ENCODE data around the gene ZNF423. TPM values are rescaled to one million over a fixed set of nuclear protein-coding genes. Genes with fewer than 3 reads are reported as not detected.

ZNF423 gene
- total RNA-seq, 2 experiments from 2014 or later, result not detected

GRCh38 chr16:49488740-49489525 lies 367.0 kb downstream of the ZNF423 start:
- Mint-ChIP-seq H3K27ac (no peak overlapping the region), H3K27me3 (peaks cover 2% of the 10 kb centered on the region), H3K4me1 (no peaks in the 10 kb centered on the region), H3K9me3 (no peaks in the 10 kb centered on the region), H3K4me3 (no peak overlapping the region), H3K36me3 (ENCODE audit: low read depth) (no peaks in the 10 kb centered on the region)
- no peak for DNase-seq
- POLR2A ChIA-PET, result no interaction called here
- CTCF ChIA-PET, result no interaction called here

DNA sequence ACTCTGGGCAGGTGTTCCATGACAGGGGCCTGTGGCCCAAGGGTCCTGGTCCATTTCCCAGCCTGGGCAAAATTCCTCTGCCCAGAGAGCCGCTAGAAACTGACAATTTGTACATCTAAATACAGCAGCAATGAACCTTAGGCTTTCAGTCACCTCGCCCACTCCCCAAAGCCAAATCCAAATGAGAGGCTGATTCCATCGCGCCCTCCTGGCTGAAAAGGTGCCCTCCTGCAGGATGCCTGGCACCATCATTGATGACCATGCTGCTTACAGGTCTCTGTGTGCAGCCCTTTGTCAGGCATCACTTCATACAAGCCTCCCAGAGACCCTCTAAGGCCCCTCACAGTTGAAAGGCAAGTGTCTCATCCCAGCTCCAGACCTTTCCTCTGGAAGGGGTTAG lies 367.6 kb downstream of the ZNF423 start:
- Mint-ChIP-seq H3K4me1 (no peaks in the 10 kb centered on the region), H3K27ac (no peak overlapping the region), H3K36me3 (ENCODE audit: low read depth) (no peaks in the 10 kb centered on the region), H3K9me3 (no peaks in the 10 kb centered on the region), H3K27me3 (peaks cover 2% of the 10 kb centered on the region), H3K4me3 (no peak overlapping the region)
- ChIA-PET POLR2A (no interaction called here), CTCF (no interaction called here)
- no peak for DNase-seq

- CTCF ChIA-PET, result no interaction called here
- Mint-ChIP-seq H3K4me3 (no peak overlapping the region), H3K27me3 (peaks cover 2% of the 10 kb centered on the region), H3K9me3 (no peaks in the 10 kb centered on the region), H3K27ac (no peak overlapping the region), H3K4me1 (no peaks in the 10 kb centered on the region), H3K36me3 (ENCODE audit: low read depth) (no peaks in the 10 kb centered on the region)
- POLR2A ChIA-PET, result no interaction called here
- no peak for DNase-seq
Measured at GRCh38 chr16:49487746-49488145, 368.2 kb downstream of the ZNF423 start.

- Mint-ChIP-seq H3K4me3 (no peak overlapping the region), H3K4me1 (peaks cover 2% of the 10 kb centered on the region), H3K9me3 (no peaks in the 10 kb centered on the region), H3K36me3 (ENCODE audit: low read depth) (no peaks in the 10 kb centered on the region), H3K27me3 (peaks cover 5% of the 10 kb centered on the region), H3K27ac (no peak overlapping the region)
- POLR2A ChIA-PET, result no interaction called here
- CTCF ChIA-PET, result interaction anchor here (0.7 kb wide), 1 partner anchor 347 kb away, joined by 3 read pairs; no protein-coding TSS in a partner anchor
- no peak for DNase-seq
Measured at GRCh38 chr16:49486400-49486799, 369.5 kb downstream of the ZNF423 start.

DNA sequence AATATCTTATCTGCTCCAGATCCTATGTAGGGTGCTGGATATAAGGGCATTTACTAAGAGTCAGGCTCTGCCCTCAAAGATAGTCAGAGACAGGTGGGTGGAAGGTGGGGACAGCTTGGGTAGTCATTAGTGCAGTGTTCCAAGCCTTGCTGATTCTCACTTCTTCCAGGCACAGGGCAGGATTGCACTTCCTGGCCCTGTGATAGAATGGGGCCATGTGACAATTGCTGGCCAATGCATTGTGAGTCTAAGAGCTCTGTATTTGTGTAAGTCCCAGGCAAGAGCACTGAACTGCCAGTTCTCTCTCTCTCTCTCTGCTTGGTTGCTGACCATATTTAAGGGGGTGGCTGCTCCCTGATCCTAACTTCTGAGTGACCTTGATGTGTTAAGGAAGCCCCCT lies 370.2 kb downstream of the ZNF423 start:
- ChIA-PET CTCF (interaction anchor here (0.7 kb wide), 1 partner anchor 347 kb away, joined by 3 read pairs; no protein-coding TSS in a partner anchor), POLR2A (no interaction called here)
- H3K27ac Mint-ChIP-seq, result no peak overlapping the region
- H3K4me1 Mint-ChIP-seq, result peaks cover 2% of the 10 kb centered on the region
- H3K27me3 Mint-ChIP-seq, result peaks cover 11% of the 10 kb centered on the region
- no peak for DNase-seq
- no peak overlapping the region for H3K4me3 Mint-ChIP-seq
- H3K9me3 Mint-ChIP-seq, result no peaks in the 10 kb centered on the region
- no peaks in the 10 kb centered on the region for H3K36me3 Mint-ChIP-seq (ENCODE audit: low read depth)

DNA sequence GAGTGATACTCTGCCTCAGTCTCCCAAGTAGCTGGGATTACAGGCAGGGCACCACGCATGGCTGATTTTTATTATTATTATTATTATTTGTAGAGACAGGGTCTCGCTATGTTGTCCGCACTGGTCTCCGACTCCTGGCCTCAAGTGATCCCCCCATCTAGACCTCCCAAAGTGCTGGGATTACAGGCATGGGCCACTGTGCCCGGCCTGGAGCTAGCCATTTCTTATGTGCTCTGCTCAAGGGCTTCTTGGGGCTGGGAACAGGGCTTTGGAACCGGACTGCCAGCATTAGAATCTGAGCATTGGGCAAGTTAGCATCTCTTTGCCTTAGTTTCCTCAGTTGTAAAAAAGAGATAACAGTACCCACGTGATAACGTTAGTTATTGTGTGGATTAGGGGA lies 371.0 kb downstream of the ZNF423 start:
- H3K27me3 Mint-ChIP-seq, result peaks cover 11% of the 10 kb centered on the region
- H3K4me3 Mint-ChIP-seq, result no peak overlapping the region
- peaks cover 2% of the 10 kb centered on the region for H3K4me1 Mint-ChIP-seq
- H3K36me3 Mint-ChIP-seq (ENCODE audit: low read depth), result no peaks in the 10 kb centered on the region
- no peak overlapping the region for H3K27ac Mint-ChIP-seq
- ChIA-PET POLR2A (no interaction called here), CTCF (no interaction called here)
- no peaks in the 10 kb centered on the region for H3K9me3 Mint-ChIP-seq
- no peak for DNase-seq

DNA sequence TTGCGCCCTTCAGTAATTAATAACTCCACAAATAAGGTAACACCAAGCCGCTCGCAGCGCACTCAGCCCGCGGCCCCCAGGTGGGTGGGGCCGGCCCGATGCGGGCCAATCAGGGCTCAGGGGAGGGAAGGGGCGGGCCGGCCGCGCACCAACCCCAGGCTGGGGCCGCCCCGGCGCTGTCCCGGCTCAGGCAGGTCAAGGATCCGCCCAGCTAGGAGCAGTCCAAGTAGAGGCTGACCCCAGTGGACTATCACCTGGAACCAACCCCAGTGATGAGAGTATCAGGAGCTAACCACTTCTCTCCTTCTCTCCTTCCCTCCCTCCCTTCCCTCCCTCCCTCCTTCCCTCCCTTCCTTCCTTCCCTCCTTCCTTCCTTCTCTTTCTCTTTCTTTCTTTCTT lies 371.5 kb downstream of the ZNF423 start:
- CTCF ChIA-PET, result no interaction called here
- peaks cover 11% of the 10 kb centered on the region for H3K27me3 Mint-ChIP-seq
- no peak for DNase-seq
- H3K9me3 Mint-ChIP-seq, result no peaks in the 10 kb centered on the region
- no peak overlapping the region for H3K27ac Mint-ChIP-seq
- peaks cover 2% of the 10 kb centered on the region for H3K4me1 Mint-ChIP-seq
- no peak overlapping the region for H3K4me3 Mint-ChIP-seq
- H3K36me3 Mint-ChIP-seq (ENCODE audit: low read depth), result no peaks in the 10 kb centered on the region
- POLR2A ChIA-PET, result no interaction called here

- peaks cover 11% of the 10 kb centered on the region for H3K27me3 Mint-ChIP-seq
Measured at GRCh38 chr16:49483651-49484450, 372.1 kb downstream of the ZNF423 start.

GRCh38 chr16:49483251-49483650 lies 372.7 kb downstream of the ZNF423 start:
- Mint-ChIP-seq H3K27ac (no peak overlapping the region), H3K4me1 (peaks cover 2% of the 10 kb centered on the region), H3K9me3 (no peaks in the 10 kb centered on the region), H3K36me3 (ENCODE audit: low read depth) (no peaks in the 10 kb centered on the region), H3K27me3 (peaks cover 11% of the 10 kb centered on the region), H3K4me3 (no peak overlapping the region)
- ChIA-PET CTCF (no interaction called here), POLR2A (no interaction called here)
- no peak for DNase-seq

More at GRCh38 chr16:49483651-49484450, 372.1 kb downstream of the ZNF423 start:
- no peak overlapping the region for H3K4me3 Mint-ChIP-seq
- no peak overlapping the region for H3K27ac Mint-ChIP-seq
- H3K4me1 Mint-ChIP-seq, result peaks cover 2% of the 10 kb centered on the region
- H3K9me3 Mint-ChIP-seq, result no peaks in the 10 kb centered on the region
- CTCF ChIA-PET, result no interaction called here
- POLR2A ChIA-PET, result no interaction called here
- H3K36me3 Mint-ChIP-seq (ENCODE audit: low read depth), result no peaks in the 10 kb centered on the region
- DNase-seq, result no peak

- ChIA-PET POLR2A (no interaction called here), CTCF (no interaction called here)
- H3K9me3 Mint-ChIP-seq, result no peaks in the 10 kb centered on the region
- peaks cover 11% of the 10 kb centered on the region for H3K27me3 Mint-ChIP-seq
- H3K36me3 Mint-ChIP-seq (ENCODE audit: low read depth), result no peaks in the 10 kb centered on the region
- no peak for DNase-seq
- H3K27ac Mint-ChIP-seq, result no peak overlapping the region
- peaks cover 2% of the 10 kb centered on the region for H3K4me1 Mint-ChIP-seq
- H3K4me3 Mint-ChIP-seq, result no peak overlapping the region
Measured at GRCh38 chr16:49482690-49483089, 373.2 kb downstream of the ZNF423 start.

GRCh38 chr16:49478616-49479015 lies 377.3 kb downstream of the ZNF423 start:
- peaks cover 9% of the 10 kb centered on the region for H3K27me3 Mint-ChIP-seq
- POLR2A ChIA-PET, result no interaction called here
- H3K4me3 Mint-ChIP-seq, result no peak overlapping the region
- no peak overlapping the region for H3K27ac Mint-ChIP-seq
- no peaks in the 10 kb centered on the region for H3K36me3 Mint-ChIP-seq (ENCODE audit: low read depth)
- H3K4me1 Mint-ChIP-seq, result peaks cover 2% of the 10 kb centered on the region
- H3K9me3 Mint-ChIP-seq, result no peaks in the 10 kb centered on the region
- CTCF ChIA-PET, result no interaction called here
- no peak for DNase-seq

DNA sequence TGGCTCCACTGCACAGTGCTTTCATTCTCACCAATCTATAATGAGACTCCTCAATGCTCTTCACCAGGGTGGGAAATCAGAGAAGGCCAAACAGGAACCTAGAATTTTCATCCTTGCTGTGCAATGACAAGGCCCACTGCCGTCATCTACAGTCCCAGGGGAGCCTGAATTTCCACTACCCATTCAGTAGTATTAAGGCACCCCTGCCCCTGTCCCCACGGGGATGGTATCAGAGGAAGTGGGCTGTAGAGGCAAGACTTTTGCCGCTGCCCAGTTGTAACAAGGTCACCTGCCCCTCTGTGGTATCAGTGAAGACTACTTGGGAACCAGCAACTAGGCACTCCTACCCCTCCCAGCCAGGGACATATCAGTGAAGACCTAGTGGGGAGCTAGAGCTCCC lies 377.8 kb downstream of the ZNF423 start:
- H3K4me1 Mint-ChIP-seq, result peaks cover 2% of the 10 kb centered on the region
- peaks cover 9% of the 10 kb centered on the region for H3K27me3 Mint-ChIP-seq
- ChIA-PET POLR2A (no interaction called here), CTCF (no interaction called here)
- DNase-seq, result no peak
- H3K4me3 Mint-ChIP-seq, result no peak overlapping the region
- no peak overlapping the region for H3K27ac Mint-ChIP-seq
- H3K9me3 Mint-ChIP-seq, result no peaks in the 10 kb centered on the region
- H3K36me3 Mint-ChIP-seq (ENCODE audit: low read depth), result no peaks in the 10 kb centered on the region

- CTCF ChIA-PET, result no interaction called here
- no peak for DNase-seq
- POLR2A ChIA-PET, result no interaction called here
- H3K27ac Mint-ChIP-seq, result no peak overlapping the region
- peaks cover 9% of the 10 kb centered on the region for H3K27me3 Mint-ChIP-seq
- no peaks in the 10 kb centered on the region for H3K4me1 Mint-ChIP-seq
- no peak overlapping the region for H3K4me3 Mint-ChIP-seq
- no peaks in the 10 kb centered on the region for H3K36me3 Mint-ChIP-seq (ENCODE audit: low read depth)
- H3K9me3 Mint-ChIP-seq, result no peaks in the 10 kb centered on the region
Measured at GRCh38 chr16:49477250-49477895, 378.5 kb downstream of the ZNF423 start.
